GM21381 (cell line): ENCODE results near the gene DOCK4.

Source experiments
- ATAC-seq: cut with Tn5 transposase; IDR thresholded peaks from one replicate; pipeline ENCODE4 v1.9.1; 2021; ENCODE audit warnings: mild to moderate bottlenecking, moderate library complexity; ENCODE audit not compliant: unreplicated experiment

Gene DOCK4

GRCh38 chr7:112190120-112190519 is 16.1 kb downstream of the DOCK4 start:
- ATAC-seq, result no peak

- no peak for ATAC-seq
Measured at GRCh38 chr7:112189691-112190090, 16.5 kb downstream of the DOCK4 start.

GRCh38 chr7:112188257-112188656 is 17.9 kb downstream of the DOCK4 start:
- no peak for ATAC-seq

- no peak for ATAC-seq
Measured at GRCh38 chr7:112186300-112186699, 19.9 kb downstream of the DOCK4 start.

GRCh38 chr7:112185005-112185834 is 21.0 kb downstream of the DOCK4 start:
- ATAC-seq, result no peak

- ATAC-seq, result no peak
Measured at GRCh38 chr7:112184455-112184854, 21.7 kb downstream of the DOCK4 start.

GRCh38 chr7:112183266-112183665 is 22.9 kb downstream of the DOCK4 start:
- ATAC-seq, result no peak

GRCh38 chr7:112182749-112183148 is 23.4 kb downstream of the DOCK4 start:
- ATAC-seq, result no peak

- no peak for ATAC-seq
Measured at GRCh38 chr7:112180223-112180622, 26.0 kb downstream of the DOCK4 start.

- ATAC-seq, result no peak
Measured at GRCh38 chr7:112176693-112177415, 29.3 kb downstream of the DOCK4 start.

GRCh38 chr7:112176241-112176640 is 30.0 kb downstream of the DOCK4 start:
- no peak for ATAC-seq

- ATAC-seq, result no peak
Measured at GRCh38 chr7:112174192-112174591, 32.0 kb downstream of the DOCK4 start.

GRCh38 chr7:112173568-112173905 is 32.7 kb downstream of the DOCK4 start:
- no peak for ATAC-seq

GRCh38 chr7:112172870-112173567 is 33.2 kb downstream of the DOCK4 start:
- ATAC-seq, result no peak

GRCh38 chr7:112171673-112172072 is 34.5 kb downstream of the DOCK4 start:
- ATAC-seq, result no peak

- ATAC-seq, result no peak
Measured at GRCh38 chr7:112168915-112169314, 37.3 kb downstream of the DOCK4 start.

- ATAC-seq, result no peak
Measured at GRCh38 chr7:112167147-112167546, 39.1 kb downstream of the DOCK4 start.

- ATAC-seq, result no peak
Measured at GRCh38 chr7:112162784-112163506, 43.3 kb downstream of the DOCK4 start.

- no peak for ATAC-seq
Measured at GRCh38 chr7:112162142-112162766, 43.9 kb downstream of the DOCK4 start.

- ATAC-seq, result no peak
Measured at GRCh38 chr7:112161253-112162141, 44.7 kb downstream of the DOCK4 start.
